GM19455 (cell line): Measurements from ENCODE around the gene CCBE1.
A peak's percentile ranks its signal among the peaks of the same experiment; 100 is the strongest.
"Not testable (repeated sequence)": the region's sequence is repeated elsewhere in the genome, so short reads cannot be mapped to it uniquely, and the experiment has no call there.

Experiments used
- ATAC-seq: cut with Tn5 transposase; IDR thresholded peaks from one replicate; pipeline ENCODE4 v1.9.1; 2021; ENCODE audit not compliant: unreplicated experiment

Gene CCBE1

DNA sequence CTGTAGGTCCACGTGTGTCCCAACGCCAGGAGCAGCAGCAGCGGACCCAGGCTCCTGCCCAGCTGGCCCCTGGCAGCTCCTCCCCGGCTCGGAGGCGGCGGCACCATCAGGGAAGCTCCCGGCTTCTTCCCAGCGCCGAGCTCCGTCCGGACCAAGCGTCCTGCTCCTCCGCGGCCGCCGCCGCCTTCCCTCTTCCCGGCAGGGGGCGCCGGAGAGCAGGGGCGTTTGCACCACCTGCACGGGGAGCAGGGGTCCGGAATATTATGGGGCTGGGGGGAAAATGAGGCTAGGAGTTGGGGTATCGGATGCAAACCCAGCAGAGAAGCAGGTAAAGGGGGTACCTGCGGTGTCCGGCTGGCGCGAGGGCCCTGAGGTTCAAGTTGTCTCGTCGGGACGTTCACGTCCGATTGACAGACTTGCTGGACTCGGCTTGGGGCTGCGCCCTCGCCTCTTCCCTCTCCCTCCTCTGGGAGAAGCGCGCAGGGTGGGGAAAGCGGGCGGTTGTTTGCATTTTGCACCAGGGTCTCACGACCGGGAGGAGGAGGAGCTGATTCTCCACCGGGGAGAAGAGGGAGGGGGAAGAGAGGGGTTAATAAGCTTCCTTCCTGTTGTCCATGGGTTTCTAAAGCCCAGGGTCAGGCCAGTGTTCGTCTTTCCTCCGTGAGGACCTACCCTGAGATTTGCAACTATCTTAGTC, at the start of gene CCBE1:
Gene CCBE1, minus strand, starts transcription at position 188 of the 697 bp plus-strand sequence.
- ATAC-seq = peak; percentile 51

DNA sequence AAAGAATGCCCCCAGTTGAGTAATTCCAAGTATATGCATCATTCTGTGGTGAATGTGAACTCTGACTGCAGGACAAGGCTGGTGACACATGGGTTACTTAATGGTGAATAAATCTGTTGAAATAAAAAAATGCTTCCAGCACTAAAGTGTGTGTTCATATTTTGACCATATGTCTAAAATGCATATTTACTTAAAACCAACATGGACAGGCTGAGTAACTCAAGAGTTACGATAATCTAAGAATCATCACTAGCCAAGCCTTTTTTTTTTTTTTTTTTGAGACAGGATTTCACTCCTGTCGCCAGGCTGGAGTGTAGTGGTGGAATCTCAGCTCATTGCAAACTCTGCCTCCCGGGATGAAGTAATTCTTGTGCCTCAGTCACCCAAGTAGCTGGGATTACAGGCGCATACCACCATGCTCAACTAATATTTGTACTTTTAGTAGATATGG, 47.1 kb upstream of the CCBE1 start:
- ATAC-seq = no peak

DNA sequence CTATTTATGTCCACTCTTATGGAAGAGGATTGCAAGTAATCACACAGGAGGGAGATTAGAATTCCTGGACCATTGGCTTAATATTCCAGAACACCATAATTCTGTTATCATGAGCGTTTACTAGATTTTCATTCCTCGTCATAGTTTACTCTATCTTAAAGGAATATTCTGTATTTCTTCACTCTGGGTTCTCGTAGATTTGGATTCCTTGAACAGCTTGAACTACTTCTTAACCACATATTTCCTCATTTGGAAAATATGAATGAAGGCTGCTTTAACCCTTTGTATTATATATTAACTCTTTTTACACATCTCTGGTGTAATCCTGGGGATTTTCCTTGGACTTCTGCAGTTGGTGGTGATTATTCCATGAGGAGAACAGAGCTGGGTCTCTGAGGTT, 46.3 kb upstream of the CCBE1 start:
- no peak for ATAC-seq

DNA sequence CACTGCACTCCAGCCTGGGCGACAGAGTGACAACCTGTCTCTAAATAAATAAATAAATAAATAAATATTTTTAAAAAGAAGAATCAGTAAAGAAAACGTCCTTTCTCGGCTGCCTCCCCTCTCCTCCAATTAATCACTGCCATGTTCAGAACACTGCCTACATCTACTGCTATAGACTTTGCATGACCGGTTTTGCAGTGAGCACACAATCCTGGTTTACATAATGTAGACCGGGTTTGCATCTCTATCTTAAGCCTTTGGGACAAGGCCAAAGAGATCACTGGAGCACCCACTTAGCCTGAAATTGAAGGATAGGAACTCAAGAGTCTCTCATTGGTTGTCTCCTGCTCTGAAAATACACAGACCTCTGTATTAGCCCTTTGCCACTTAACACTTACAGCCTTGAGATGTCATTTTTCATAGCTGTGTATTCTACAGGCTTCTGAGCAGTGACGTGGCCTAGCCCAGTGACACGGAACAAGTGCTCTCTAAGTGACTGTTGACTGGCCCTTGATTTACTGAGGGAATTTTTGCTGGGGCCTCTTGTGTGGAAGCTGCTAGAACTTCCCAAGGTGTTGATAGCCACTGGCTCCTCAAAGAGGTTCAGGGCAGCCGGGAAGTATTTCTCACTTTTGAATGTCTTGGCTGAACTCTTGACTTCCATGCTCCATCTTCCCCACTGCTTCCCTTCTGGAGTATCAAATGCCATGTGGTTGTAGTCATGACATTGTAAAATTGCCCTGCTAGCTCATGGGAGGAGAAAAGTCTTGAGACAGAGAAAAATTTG, 45.3 kb upstream of the CCBE1 start:
- ATAC-seq = no peak

DNA sequence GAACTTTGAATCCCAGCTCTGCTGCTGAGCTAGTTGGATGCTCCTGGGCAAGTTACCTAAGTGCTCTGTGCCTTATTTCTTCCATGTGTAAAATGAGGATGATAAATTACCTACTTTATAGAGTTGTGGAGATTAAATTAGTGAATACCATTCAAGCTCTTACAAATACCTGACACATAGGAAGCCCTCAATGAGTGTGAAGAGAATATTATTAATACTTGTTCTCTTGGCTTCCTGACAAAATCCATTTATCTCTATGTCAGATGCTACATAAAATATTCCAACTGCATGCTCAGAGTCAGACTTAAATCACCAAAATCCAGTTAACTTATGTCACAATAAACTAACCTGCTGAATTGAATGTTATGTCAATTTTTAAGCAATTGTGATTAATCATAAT, 42.9 kb upstream of the CCBE1 start:
- ATAC-seq = no peak

DNA sequence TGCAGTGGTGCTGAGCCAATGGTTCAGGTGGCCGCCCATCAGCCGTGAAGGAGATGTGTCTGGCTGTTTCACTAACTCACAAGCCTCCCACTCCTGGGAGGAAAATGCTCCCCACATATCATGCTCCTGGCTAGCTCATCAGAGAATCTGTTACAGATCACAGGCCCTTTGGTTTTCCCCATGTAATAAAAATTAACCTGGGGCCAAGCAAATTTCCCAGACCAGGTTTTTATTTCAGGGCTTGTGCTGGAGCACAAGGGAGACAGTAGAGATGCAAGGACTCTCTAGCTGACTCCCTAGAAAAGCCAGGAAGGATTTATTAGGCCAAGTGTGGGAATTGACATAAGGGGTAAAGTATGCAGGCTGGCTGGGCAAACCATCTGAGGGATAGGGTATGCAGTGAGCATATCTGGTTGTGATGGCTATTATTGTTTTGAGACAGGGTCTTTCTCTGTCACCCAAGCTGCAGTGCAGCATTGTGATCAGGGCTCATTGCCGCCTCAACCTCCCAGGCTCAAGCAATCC, 40.6 kb upstream of the CCBE1 start:
- no peak for ATAC-seq

DNA sequence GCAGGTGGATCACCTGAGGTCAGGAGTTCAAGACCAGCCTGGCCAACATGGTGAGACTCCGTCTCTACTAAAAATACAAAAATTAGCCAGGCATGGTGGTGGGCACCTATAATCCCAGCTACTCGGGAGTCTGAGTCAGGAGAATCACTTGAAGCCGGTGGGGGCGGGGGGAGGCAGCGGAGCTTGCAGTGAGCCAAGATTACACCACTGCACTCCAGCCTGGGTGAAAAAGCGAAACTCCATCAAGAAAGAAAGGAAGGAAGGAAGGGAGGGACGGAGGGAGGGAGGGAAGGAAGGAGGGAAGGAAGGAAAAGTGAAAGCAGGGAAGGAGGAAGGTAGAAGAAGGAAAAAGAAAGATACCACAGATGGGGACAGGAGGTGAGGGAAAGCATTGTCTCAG, 40.1 kb upstream of the CCBE1 start:
- ATAC-seq = not testable (repeated sequence)

DNA sequence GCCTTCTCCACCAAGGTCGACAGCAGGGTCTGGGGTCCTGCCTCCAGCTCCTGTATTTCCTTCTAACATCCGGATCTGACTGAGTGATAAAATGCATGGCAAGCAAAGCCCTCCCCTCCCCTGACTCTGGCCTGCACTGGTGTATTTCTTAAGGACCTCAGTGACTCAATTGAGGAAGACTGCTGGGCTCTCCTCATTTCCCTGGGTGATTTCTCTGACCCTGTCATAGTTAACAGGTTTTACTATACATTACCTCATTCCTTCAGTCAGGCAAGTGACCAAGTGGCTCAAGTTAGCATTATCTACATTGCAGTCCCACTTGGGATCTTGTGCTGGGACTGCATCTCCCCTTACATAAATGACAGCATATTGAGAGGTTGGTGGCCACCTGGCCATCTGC, 38.8 kb upstream of the CCBE1 start:
- no peak for ATAC-seq

DNA sequence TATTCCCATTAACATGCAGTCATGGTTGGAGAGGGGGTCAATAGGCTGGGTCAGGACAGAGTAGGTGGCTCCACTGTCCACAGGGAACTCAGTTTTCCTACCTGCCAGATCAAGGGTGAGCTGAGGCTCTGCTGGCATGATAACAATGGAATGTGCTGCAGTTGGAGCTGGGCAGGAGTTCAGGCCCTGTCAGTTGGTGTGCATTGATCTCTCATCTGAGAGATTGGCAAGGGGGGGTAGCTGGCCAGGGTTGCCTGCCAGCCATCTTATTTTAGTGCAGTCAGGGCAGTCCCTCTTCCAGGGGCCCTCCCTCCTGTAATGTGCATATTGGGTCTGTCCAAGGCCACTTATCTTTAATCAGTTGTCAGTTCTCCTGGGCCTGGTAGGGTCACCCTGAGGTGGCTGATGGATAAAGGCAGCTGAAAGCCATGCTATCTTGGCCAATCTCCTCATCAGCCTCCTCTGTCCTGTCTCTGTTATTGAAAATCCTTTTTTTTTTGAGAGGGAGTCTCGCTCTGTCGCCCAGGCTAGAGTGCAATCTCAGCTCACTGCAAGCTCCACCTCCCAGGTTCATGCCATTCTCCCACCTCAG, 38.1 kb upstream of the CCBE1 start:
- no peak for ATAC-seq

DNA sequence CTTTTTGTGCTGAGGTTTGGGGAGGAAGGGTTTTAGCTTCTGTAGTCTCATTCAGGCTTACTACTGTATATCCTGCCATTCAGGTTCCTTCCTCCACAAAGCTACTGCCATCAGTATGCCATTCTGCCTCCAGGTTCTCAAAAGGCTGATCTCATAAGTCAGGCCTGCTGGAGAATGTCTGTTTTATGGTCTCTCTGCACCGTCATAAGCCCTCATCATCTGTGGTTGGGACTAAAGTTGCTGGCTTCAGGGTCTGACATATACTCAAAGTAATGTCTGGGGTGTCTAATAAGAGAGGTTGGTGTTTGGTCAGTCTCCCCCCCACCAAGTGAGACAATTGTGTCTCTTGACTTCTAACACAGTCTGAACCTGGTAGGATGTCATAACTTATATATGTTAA, 36.2 kb upstream of the CCBE1 start:
- ATAC-seq = no peak

DNA sequence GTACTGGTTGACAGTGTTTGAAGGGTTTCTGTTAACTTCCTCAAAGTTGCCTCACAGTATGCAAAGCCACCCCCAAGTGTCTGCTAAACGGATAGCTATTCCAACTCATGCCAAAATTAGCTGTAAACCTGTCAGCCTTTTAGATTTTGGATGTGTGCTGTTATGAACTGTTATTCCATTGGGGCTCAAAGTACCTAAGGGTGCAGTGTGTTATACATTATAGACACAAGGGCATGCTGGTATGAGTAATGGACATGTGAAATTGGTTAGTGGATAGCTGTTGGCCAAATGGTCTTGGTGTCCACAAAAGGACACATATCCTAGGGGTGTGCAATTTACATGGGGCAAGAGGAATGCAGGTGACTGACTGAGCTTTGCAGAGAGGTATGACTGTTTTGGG, 33.7 kb upstream of the CCBE1 start:
- ATAC-seq = no peak

DNA sequence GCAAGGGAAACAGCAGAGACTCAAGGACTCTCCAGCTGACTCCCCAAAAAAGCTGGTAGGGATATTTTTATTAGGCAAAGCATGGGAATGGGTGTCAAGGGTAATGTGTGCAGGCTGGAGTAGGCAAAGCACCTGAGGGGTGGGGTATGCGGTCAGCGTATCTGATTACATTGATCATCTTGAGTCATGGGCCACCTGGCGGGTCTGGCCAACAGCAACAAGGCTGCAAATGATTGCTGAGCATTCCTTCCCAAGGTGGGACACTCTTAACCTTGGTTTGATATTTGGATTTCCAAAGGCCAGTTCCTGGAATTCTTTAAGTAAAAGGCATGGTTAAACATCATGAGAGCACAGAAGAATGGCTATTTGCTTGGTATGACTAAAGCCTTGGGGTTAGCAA, 32.6 kb upstream of the CCBE1 start:
- ATAC-seq = no peak

DNA sequence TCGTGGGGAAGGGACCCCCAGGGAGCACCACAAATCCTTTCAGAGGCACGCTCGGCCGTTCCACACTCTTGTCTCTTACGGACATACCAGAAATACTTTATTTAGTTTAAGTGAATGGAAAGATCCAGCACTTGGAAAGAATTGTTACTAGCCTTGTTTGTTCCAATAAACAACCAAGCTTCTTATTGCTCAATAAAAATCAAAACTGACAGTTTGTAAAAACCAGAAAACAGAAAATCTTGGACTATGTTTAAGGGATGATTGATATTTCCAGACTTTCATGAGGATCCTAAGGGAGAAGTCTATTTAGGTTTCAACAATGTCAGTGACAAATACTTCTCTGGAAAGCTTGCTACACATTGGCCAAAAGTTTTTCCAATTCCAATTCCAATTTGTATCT, 31.6 kb upstream of the CCBE1 start:
- ATAC-seq = no peak

DNA sequence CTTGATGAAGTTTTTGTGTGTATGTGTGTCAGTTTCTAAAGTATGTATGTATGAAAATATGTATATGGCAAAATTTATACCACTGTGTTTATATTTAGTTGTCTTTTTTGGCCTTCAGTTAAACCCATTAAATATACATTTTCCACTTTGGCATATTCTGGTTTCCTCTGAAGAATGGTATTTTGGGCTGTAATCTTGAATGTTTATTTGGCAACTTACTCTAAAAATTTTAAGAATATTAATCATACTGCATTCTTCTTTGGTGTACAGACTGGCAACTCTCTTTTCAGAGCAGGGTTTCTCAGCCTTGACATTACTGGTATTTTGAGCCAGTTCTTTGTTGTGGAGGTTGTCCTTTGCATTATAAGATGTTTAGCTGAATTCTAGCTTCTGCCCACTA, 27.9 kb upstream of the CCBE1 start:
- no peak for ATAC-seq

DNA sequence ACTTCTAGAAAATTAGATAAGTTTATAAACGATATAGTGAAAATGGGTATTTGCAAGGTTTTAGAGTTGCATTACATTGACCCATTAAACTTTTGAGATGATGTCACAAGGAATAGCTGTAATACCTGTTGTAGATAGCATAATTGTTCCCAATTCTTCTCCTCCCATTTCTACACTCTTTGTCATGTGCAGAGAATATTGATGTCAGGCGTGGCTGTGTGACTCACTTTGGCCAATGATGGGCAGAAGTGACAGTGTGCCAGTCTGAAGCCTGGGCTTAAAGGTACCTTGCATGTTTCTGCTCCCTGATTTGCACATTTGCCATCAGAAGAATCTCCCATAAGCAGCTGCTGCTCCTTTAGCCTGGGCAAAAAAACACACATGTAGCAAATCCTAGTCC, 26.9 kb upstream of the CCBE1 start:
- ATAC-seq = no peak

DNA sequence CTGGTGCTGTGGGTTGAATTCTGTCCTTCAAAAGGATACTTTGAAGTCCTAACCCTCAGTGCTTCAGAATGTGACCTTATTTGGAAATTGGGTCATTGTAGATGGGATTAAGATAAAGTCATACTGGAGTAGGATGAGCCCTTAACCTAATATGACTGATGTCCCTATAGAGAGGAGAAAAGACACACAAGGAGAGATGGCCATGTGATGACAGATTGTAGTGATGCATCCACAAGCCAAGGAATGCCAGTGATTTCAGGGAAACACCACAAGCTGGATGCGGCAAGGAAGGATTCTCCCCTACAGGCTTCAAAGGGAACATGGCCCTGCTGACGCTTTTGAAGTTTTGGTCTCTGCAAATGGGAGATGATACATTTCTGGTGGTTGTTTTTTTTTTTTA, 24.7 kb upstream of the CCBE1 start:
- no peak for ATAC-seq

DNA sequence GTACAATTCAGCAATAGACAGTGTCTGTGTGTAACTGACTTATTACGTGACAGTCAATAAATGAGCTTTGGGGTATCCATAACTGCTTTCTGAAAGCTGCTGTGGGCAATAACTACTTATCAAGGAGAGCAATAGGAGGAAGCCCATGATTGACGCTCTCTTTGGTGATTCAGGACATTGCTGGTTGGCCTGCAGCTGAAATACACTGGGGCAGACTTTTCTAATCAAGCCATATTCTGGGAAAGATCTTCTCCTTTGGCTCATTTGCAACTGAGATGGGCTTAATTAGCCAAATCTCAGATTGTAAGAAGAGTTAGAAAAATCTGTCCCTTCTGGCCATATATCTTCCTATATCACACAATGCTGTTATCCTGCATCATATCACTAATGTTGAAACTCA, 24.0 kb upstream of the CCBE1 start:
- ATAC-seq = no peak

DNA sequence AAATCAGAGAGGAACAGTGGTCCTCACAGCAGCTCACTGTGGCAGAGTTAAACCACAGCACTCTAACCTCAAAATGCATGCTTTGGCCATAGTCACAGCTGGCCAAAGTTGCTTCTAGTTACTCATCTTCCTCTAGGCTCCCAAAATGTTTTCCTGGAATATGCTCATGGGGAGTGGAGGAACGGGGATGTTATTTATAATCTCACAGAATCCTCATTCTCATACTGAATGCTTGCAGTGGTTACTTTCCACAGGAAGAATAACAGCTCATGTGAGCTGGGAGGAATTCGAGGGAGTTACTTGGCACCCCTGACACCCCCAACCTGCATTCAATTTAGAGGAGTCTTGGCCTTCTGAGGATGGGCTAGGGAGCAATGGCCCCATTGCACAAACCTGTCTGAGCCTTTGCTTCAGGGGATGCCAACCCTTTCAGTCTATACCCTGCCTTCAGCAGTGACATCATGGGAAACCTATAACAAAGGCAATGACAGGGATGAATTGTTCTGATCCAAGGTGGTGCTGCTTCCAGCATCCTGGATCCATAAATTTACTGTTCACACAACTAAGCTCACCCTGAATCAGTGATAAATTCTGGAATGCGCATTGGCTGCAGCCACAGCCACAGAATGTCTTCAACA, 22.4 kb upstream of the CCBE1 start:
- no peak for ATAC-seq

DNA sequence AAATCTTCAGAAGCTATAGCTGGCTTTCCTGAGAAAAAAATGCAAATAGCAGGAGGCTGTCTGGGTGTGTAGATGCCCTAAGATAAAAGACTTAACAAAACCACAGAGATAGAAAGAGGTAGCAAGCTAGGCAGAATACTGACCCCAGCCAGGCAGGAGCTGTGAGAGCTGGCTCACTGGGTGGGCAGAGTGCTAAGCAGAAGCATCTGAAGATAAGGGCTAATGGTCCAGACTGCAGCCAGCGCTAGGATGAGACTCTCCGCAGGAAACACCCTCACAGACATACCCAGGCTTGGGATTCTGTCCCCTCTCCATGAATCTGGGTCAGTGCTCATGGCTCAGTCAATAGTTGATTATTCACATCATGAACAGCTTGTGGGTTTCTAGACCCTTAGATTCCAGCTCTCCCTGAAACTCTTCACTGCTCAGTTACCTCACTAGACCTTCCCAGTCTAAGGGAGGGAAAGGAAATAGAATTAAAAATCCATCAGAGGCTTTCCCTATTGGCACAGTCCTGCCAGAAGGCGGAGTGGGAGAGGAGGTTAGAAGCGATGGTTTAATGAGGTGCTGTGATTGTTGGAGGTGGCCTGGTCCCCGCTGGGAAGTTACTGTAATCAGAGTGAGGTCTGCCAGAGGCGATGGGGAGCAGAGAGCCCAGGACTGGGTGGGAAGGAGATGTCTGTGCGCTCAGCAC, 21.4 kb upstream of the CCBE1 start:
- no peak for ATAC-seq

DNA sequence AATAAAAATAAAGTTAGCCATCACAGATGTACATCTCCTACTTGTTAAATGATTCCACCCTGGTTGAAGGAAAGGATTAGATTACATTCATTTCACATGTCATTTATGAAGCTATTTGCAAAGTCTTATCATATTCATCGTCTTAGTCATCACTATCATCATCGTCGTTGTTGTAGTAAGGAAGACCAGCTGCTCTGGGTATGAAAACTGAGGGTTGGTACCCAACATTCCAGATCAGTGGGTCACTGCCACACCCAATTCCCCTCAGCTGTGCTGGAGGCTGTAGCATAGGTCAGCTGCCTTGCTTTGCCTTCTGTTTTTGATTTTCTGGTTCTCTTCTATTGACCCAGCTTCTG, 20.9 kb upstream of the CCBE1 start:
- no peak for ATAC-seq

DNA sequence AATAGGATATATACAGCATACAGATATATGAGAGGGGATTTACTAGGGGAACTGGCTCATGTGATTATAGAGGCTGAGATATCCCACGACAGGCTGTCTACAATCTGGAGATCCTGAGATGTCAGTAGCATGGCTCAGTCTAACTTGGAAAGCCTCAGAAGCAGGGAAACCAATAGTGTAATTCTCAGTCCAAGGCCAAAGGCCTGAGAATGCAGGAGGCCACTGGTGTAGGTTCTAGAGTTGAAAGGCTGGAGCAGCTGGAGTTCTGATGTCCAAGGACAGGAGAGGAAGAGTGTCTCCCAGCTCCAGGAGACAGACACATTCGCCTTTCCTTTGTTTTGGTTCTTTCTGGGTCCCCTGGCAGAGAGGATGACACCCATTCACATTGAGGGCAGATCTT, 20.1 kb upstream of the CCBE1 start:
- ATAC-seq = no peak
